NCI-H524 treated with DMSO at 0.1 percent for 48 hours (cell line): Measurements from ENCODE around the gene EPB41L4A.
"Not testable (repeated sequence)": the region's sequence is repeated elsewhere in the genome, so short reads cannot be mapped to it uniquely, and the experiment has no call there.

Source experiments
- DNase-seq: peaks from one replicate; lab custom pipeline; 2025; lab: John Stamatoyannopoulos, UW

Gene EPB41L4A

GRCh38 chr5:112419164-112419985 is at the start of gene EPB41L4A:
TSS of gene EPB41L4A (minus strand) at chr5:112419277. CDS start at chr5:112419039, 238 bp downstream.
- no peak for DNase-seq

- no peak for DNase-seq
These were observed 48.4 kb upstream of the EPB41L4A start for GRCh38 chr5:112467485-112467884.

- DNase-seq = not testable (repeated sequence)
These were observed 47.2 kb upstream of the EPB41L4A start for GRCh38 chr5:112466261-112466660.

GRCh38 chr5:112447187-112447760 is 28.2 kb upstream of the EPB41L4A start:
- DNase-seq = not testable (repeated sequence)

- no peak for DNase-seq
These were observed 26.7 kb upstream of the EPB41L4A start for GRCh38 chr5:112445626-112446350.

GRCh38 chr5:112443932-112444331 is 24.9 kb upstream of the EPB41L4A start:
- not testable (repeated sequence) for DNase-seq

GRCh38 chr5:112440031-112440430 is 21.0 kb upstream of the EPB41L4A start:
- DNase-seq = no peak

GRCh38 chr5:112436144-112436543 is 17.1 kb upstream of the EPB41L4A start:
- DNase-seq = no peak

GRCh38 chr5:112434641-112435040 is 15.6 kb upstream of the EPB41L4A start:
- no peak for DNase-seq

GRCh38 chr5:112426202-112426601 is 7.1 kb upstream of the EPB41L4A start:
- not testable (repeated sequence) for DNase-seq

GRCh38 chr5:112419986-112420864 is 1.1 kb upstream of the EPB41L4A start:
- DNase-seq = peak; percentile 9

- no peak for DNase-seq
These were observed 366 bp downstream of the EPB41L4A start for GRCh38 chr5:112418659-112419163.

- no peak for DNase-seq
These were observed 982 bp downstream of the EPB41L4A start for GRCh38 chr5:112417931-112418658.

GRCh38 chr5:112415552-112415951 is 3.5 kb downstream of the EPB41L4A start:
- no peak for DNase-seq

GRCh38 chr5:112413611-112414010 is 5.5 kb downstream of the EPB41L4A start:
- DNase-seq = peak; percentile 87

GRCh38 chr5:112412346-112412745 is 6.7 kb downstream of the EPB41L4A start:
- DNase-seq = no peak

- DNase-seq = no peak
These were observed 7.2 kb downstream of the EPB41L4A start for GRCh38 chr5:112411903-112412302.

- DNase-seq = no peak
These were observed 11.4 kb downstream of the EPB41L4A start for GRCh38 chr5:112407666-112408065.

- no peak for DNase-seq
These were observed 11.8 kb downstream of the EPB41L4A start for GRCh38 chr5:112407240-112407639.

- no peak for DNase-seq
These were observed 16.0 kb downstream of the EPB41L4A start for GRCh38 chr5:112403069-112403468.

- DNase-seq = no peak
These were observed 17.2 kb downstream of the EPB41L4A start for GRCh38 chr5:112401924-112402323.
